IMR-90 (cell line): ENCODE measurements around the gene SYNPO2.

ENCODE experiments used
- NFE2L2 ChIP-seq: fragments of 150-350 bp; IDR thresholded peaks from 2 replicates; pipeline ENCODE4 v1.6.1; 2016; ENCODE audit warnings: low read depth, mild to moderate bottlenecking, low read length
- POLR2A ChIP-seq: IDR thresholded peaks from 2 replicates; pipeline ENCODE4 v1.6.1; 2012; ENCODE audit warnings: mild to moderate bottlenecking, low read depth, low read length
- RAD21 ChIP-seq: IDR thresholded peaks from 2 replicates; pipeline ENCODE4 v1.6.1; 2012; ENCODE audit warnings: low read length, improper control_type of control experiment
- TF ChIP-seq, protein P1 (sequence below): conservative IDR thresholded peaks from 2 replicates; pipeline ENCODE4 v1.5.1; 2012; ENCODE audit warnings: mild to moderate bottlenecking, low read depth, low read length, improper control_type of control experiment

DNA sequence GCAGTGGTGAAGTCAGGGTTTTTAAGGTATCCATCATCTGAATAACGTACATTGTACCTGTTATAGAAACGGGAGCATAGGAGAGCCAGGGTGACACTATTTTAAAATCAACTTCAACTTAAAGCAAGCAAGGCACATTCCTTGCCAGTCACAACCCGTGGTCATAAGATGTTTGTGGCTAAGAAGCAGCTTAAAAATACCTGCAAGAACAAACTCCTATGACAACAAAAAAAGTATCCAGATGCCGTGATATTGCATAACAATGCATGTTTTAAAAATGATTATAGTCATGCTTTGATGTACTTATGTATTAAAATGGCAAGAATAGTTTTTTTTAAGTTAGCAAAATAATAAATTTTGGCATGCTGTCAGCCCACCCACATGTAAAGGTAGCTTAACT, 16.5 kb upstream of the SYNPO2 start:
- TF ChIP-seq RAD21, result no peak
- no peak for TF ChIP-seq NFE2L2
- TF ChIP-seq, protein P1, sequence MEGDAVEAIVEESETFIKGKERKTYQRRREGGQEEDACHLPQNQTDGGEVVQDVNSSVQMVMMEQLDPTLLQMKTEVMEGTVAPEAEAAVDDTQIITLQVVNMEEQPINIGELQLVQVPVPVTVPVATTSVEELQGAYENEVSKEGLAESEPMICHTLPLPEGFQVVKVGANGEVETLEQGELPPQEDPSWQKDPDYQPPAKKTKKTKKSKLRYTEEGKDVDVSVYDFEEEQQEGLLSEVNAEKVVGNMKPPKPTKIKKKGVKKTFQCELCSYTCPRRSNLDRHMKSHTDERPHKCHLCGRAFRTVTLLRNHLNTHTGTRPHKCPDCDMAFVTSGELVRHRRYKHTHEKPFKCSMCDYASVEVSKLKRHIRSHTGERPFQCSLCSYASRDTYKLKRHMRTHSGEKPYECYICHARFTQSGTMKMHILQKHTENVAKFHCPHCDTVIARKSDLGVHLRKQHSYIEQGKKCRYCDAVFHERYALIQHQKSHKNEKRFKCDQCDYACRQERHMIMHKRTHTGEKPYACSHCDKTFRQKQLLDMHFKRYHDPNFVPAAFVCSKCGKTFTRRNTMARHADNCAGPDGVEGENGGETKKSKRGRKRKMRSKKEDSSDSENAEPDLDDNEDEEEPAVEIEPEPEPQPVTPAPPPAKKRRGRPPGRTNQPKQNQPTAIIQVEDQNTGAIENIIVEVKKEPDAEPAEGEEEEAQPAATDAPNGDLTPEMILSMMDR, result no peak
- no peak for TF ChIP-seq POLR2A
